ENCODE measurements around the gene GSG1.

- TF ChIP-seq, protein P1, sequence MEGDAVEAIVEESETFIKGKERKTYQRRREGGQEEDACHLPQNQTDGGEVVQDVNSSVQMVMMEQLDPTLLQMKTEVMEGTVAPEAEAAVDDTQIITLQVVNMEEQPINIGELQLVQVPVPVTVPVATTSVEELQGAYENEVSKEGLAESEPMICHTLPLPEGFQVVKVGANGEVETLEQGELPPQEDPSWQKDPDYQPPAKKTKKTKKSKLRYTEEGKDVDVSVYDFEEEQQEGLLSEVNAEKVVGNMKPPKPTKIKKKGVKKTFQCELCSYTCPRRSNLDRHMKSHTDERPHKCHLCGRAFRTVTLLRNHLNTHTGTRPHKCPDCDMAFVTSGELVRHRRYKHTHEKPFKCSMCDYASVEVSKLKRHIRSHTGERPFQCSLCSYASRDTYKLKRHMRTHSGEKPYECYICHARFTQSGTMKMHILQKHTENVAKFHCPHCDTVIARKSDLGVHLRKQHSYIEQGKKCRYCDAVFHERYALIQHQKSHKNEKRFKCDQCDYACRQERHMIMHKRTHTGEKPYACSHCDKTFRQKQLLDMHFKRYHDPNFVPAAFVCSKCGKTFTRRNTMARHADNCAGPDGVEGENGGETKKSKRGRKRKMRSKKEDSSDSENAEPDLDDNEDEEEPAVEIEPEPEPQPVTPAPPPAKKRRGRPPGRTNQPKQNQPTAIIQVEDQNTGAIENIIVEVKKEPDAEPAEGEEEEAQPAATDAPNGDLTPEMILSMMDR (IDR thresholded peaks at IDR 0.05; ENCODE audit: insufficient read depth, low read length): no peak
- TF ChIP-seq POLR2AphosphoS5 (IDR thresholded peaks at IDR 0.05; ENCODE audit: low read depth): no peak
- no peak for TF ChIP-seq REST (IDR thresholded peaks at IDR 0.05; ENCODE audit: insufficient replicate concordance, low read depth)
Observed at GRCh38 chr12:13061377-13061776, 42.1 kb downstream of the GSG1 start.
